Measurements from ENCODE around the gene SYT10.
"Not testable (repeated sequence)": the region's sequence is repeated elsewhere in the genome, so short reads cannot be mapped to it uniquely, and the experiment has no call there.

The SYT10 gene, protein sequence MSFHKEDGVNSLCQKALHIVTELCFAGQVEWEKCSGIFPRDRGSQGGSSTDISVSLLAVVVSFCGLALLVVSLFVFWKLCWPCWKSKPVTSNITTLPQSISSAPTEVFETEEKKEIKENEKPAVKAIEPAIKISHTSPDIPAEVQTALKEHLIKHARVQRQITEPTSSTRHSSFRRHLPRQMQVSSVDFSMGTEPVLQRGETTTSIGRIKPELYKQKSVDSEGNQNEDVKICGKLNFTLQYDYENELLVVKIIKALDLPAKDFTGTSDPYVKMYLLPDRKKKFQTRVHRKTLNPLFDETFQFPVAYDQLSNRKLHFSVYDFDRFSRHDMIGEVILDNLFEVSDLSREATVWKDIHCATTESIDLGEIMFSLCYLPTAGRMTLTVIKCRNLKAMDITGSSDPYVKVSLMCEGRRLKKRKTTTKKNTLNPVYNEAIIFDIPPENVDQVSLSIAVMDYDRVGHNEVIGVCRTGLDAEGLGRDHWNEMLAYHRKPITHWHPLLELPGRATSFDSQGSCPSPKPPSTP
- 0 reads per million in 3 experiments for total RNA-seq

DNA sequence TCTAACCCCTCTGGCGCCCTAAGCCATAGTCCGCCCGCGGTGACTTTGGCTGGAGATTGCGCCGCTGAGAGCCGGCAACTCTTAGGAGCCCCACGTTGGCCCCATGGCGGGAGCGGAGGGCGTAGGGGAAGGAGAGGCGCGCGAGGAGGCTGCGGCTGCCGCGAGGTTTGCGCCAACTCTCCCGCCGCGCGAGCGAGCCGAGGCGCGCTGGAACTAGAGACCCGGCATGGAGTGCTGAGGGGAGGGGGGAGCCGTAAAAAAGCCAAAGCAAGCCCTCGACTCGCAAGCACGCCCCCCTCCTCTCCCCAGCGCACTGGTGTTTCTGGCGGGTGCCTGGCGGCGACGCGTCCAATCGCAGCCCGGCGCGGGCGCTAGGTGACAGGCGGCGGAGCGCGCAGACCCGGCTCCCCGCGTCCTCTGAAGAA, at the start of gene SYT10:
SYT10 (minus strand) TSS at position 233 of the 425 bp plus-strand sequence. CDS start 297 bp downstream, outside the sequence.
- DNase-seq, result no peak

DNA sequence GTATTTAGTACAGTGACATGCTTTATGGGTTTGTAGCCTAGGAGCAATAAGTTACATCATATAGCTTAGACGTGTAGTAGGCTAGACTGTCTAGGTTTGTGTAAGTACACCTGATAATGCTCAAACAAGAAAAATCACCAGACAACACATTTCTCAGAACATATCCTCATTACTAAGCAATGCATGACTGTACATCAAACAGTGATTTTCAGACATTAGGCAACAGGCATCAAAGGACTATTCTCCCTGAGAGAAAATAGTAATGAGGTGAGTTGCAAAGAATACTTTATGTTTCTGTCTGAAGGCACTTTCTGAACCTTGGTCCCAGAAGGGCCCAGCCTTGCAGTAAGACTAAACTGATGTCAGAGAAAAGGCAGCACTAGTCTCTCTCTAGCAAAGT, 48.4 kb upstream of the SYT10 start:
- DNase-seq, result no peak

DNA sequence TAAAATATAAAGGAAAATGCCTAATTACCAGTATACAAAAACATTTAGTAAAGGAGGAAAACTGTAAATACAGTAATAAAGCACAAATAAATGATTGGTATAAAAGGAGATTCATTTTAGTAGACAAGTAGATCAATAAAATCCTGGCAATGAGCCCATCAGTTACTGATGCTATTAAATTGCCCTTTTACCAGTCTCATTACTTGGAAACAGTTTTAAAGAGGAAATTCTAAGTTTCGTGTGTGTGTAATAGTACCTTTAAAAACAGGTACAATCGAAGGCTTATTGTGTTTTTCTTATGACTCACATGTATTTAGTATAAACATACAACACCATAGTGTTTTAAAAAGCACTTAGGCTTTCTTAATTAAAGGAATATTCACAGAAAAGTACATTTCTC, 46.4 kb upstream of the SYT10 start:
- no peak for DNase-seq

DNA sequence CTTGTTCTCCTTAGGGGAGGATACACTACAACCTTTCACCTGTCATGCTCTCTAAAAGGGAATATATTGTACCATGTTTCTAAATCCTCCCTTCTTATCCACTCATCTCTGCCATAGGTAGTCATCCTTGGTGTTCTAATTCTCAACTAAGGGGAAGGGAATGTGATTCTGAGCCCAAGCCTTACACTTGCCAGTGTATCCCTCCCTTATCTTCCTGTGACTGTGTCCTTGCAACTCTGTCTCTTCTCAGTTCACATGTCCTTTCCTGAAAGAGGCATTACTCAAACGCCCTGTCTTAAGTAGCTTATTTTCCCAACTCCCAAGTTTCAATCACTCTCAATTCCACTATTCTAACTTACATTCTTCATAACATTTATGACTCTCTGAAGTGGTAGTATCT, 44.5 kb upstream of the SYT10 start:
- DNase-seq, result no peak

DNA sequence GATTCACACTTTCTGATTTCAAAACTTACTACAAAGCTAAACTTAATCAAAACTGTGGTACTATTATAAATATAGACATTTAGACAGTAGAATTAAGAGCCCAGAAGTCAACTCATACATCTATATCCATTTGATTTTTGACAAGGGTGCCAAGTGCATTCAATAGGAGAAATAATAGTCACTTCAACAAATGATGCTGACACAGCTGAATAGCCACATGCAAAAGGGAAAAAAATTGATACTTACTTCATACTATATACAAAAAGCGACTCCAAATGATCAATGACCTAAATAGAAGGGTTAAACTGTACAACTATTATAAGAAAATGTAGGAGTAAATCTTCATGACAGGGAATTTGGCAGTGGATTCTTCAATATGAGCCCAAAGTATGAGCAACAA, 40.7 kb upstream of the SYT10 start:
- no peak for DNase-seq

DNA sequence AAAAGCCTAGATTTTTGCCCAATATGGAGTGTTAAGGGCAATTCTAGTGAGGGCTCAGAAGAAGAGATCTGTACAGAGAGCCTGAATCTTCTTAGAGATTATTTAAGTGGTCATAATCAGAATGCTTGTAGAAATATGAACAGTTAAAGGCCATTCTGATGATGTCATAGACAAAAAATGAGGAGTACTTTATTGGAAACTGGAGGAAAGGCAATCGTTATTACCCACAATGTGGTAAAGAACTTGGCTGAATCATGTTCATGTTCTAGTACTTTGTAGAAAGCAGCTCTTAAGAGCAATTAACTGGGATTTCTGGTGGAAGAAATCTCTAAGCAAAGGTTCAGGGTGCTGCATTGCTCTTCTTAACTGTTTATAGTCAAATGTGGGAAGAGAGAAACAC, 36.4 kb upstream of the SYT10 start:
- no peak for DNase-seq

DNA sequence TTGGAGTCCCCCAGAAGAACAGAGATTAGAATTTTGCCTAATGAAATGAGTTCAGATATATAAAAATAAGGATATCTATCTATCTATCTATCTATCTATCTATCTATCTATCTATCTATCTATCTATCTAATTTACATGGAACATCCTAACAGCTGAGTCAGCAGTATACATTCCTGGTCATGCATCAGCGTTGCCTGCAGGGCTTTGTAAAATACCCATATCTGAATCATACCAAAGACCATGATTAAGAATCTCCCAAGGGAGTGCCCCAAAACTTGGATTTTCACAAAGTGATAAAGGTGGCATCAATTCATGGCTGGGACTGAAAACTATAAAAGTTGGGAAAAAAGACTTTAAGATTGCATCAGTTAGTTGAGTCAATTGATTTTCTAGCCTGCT, 32.7 kb upstream of the SYT10 start:
- DNase-seq, result no peak

DNA sequence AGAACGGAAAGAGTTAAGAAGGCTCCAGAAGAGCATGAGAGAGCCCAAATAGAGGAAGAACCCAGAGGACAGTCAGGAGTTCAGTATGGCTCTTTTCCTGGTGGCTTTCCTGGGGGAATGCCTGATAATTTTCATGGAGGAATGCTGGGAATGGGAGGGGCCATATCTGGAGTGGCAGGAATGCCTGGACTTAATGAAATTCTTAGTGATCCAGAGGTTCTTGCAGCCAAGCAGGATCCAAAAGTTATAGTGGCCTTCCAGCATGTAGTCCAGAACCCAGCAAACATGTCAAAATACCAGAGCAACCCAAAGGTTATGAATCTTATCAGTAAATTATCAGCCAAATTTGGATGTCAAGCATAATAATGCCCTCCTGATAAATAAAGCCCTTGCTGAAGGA, 15.5 kb upstream of the SYT10 start:
- no peak for DNase-seq

DNA sequence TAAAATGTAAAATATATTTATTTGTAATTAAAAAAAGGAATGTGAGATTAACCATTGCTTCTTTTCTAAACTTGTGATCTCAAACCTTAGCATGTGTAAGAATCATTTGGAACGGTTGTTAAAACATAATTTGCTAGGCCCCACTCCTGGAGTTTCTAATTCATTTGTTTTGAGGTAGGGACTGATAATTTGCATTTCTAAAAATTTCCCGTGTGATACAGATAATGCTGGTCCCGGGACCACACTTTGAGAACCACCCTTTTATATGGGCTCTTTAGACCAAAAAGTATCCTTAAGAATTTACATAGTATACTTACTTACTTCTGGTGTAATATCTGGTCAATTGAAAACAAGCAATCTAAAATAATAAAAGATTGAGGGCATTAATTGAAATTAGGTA, 10.9 kb upstream of the SYT10 start:
- DNase-seq, result no peak

DNA sequence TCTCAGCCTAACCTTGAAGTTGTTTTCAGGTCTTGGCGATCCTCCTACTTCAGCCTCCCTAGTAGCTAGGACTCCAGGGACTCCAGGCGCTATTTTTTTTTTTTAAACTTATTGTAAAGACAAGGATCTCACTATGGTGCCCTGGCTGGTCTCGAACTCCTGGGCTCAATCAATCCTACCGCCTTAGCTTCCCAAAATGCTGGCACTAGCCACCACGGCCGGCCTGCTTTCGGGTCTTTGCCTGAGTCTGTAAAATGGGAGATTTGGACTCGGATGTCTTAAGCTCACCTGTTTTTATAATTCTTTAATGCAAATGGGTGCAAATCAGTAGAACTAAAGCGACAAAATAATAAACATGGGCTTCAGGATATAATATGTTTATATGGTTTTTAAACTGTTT, 858 bp upstream of the SYT10 start:
- no peak for DNase-seq

DNA sequence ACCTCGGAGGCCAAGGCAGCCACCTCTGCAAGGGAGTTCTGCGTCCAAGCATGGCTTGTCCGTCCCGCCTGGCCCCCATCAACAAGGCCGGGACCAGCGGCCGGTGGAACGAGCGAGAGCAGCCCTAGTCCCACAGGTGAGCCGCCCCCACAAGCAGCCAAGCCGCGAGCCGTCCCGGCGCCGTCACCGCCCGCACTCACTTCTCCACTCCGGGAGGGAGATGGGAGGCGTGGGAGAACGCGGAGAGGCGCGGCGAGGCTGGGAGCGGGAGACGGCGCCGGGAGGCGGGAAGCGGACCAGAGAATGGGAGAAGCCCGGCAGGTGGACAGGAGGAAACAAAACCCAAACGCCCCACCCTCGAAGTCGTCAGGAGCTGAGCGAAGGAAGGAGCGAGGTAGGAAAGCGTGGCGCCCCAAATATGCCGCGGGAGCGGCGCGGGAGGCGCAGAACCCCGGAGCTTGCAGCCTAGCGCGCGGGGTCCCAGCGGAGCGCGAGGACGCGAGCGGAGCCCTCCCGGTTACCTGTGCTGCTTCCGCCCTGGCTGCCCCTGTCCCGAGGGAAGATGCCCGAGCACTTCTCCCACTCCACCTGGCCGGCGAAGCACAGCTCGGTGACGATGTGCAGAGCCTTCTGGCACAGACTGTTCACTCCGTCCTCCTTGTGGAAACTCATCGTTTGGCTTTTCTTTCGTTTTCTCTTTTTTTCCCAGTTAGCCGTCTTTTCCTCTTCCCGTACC, 600 bp downstream of the SYT10 start:
- no peak for DNase-seq

DNA sequence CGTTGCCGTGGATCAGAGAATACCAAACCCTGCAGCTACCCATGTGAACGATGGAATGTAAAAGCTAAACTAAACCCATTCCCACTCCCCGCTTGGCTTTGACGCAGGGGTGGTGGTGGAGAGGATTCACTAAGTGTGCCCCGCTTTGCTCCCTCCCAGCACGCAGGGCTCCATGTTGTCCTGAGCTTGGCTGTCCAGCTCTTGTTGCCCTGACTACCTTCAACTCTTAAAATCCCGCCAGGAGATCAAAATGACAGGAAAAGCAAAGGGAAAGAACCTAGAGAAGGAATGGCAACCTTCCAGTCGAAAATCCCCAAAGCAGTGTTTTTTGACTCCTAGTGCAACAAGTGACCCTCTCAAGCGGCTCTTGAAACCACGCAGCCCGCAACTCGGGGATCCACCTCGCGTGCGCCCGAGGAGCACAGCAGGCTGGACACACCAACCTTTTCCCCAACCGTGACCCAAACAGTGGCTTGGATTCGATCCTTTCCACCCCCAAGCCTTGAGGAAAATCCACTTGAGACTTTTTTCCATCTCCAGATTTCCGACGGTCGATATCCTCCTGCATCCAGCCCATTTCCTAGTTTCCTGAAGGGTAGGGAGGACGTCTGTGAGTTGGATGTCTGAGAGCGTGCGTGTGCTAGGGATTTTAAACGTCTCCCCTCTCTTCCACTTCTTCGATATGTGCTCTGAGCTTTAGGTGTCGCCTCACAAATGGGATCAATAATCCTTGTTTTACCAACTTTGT, 1.4 kb downstream of the SYT10 start:
- DNase-seq, result no peak

DNA sequence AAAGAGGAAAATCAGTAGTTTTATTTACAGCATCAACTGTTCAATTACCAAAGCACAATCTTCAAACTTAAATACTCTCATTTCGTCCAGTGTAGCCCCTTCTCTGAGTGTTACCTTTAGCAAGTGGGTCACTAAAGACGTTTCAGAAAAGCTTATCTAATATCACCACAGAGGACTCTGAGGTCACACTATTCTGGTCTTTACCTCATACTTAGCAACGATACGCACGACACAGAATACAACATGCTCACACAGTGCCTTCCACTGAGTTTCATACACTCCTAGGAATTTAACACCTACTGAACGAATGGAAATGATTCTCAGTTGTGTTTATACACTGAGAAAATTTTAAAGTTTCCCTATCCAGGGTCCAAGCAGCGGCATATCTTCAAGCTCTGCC, 2.0 kb downstream of the SYT10 start:
- no peak for DNase-seq

DNA sequence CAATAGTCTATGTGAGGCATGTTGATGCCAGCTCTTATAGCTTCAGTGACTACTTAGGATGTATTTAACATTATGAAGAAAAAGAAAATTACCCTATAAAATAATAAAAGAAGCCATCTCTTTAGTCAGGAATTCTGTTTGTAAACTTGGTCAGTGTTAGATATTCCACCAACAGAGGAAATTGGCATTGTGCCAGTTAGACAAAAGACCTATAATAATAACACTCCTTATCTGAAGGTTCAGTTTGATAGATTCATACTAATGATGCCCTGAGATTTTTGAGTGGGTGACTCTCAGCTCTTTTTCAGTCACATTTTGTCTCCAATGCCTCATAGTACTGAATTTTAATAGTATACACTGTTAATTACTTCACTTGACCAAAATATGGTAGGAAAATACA, 6.6 kb downstream of the SYT10 start:
- DNase-seq, result no peak

DNA sequence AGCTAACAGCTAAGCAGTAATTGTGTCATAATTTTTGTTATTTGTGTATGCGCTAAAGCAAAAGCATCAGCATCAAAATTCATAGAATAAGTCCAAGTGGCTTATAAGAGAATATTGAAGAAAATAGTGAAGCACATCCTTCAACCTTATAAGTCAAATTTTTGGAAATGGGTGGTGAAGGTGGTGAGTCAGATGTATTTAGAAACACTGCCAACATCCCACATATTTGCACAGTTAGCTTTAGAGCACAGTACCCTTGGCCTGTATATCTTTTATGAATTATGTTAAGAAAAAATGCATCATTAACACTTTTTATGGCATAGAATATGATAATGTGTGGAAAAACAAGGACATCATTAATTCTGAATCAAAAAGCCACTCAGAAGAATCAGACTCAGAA, 8.0 kb downstream of the SYT10 start:
- DNase-seq, result no peak

DNA sequence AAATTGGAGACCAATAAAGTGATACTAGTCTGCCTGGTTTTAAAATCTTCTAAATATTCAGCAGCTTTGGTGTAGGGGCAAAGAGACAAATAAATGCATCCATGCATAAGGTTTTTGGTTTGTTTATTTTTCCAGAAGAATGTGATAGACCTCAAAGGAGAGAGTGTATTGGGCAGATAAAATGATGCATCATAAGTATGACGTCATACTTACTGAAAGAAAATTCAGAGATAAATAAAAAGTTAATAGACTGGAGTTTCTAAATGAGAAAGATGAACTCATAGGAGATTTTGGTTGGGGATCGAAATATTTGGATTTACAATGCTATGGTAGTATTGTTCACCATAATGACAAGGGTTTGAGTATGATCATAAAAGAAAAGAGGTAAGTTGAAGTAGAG, 10.2 kb downstream of the SYT10 start:
- no peak for DNase-seq

DNA sequence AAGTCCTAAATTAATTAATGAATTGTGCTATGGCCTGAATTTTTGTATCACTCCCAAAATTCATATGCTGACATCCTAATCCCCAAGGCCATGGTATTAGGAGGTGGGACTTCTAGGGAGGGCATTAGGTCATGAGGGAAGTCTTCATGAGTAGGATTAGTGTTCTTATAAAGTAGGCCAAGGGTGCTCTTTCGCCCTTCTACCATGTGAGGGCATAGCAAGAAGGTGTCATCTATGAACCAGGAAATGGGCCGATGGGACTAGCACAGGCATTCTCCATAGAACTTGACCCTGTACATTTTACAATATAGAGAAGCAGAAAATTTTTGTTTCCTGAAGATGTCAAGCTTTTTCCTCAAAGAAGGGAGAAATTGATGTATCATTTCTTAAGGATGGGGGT, 12.5 kb downstream of the SYT10 start:
- DNase-seq, result no peak

DNA sequence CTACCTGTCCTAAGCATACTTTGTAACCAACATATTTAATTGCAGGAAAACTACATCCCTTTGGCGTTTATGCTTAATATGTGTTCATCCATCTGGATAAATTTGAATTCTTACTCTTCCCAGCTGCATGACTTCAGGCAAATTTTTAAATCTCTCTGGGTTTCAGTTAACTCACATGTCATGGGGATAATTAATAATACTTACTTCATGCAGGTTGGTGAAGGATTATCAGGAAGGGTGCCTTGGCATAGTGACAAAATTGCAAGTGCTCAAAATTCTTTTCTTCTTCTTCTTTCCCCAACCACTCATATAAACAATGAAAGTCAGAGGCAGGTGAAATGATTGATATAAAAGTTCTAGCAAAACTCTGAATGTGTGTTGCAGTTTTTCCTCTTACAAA, 15.9 kb downstream of the SYT10 start:
- DNase-seq, result no peak

DNA sequence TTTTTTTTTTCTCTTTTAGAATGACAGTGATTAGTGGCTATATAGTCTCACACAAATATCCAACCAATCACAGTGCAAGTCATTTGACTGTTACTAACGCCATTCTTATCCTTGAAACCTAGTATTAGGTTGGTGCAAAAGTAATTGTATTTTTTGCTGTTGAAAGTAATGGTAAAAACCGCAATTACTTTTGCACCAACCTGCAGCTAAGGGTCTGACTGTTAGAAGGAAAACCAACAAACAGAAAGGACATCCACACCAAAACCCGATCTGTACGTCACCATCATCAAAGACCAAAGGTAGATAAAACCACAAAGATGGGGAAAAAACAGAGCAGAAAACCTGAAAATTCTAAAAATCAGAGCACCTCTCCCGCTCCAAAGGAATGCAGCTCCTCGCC, 27.2 kb downstream of the SYT10 start:
- DNase-seq, result not testable (repeated sequence)

DNA sequence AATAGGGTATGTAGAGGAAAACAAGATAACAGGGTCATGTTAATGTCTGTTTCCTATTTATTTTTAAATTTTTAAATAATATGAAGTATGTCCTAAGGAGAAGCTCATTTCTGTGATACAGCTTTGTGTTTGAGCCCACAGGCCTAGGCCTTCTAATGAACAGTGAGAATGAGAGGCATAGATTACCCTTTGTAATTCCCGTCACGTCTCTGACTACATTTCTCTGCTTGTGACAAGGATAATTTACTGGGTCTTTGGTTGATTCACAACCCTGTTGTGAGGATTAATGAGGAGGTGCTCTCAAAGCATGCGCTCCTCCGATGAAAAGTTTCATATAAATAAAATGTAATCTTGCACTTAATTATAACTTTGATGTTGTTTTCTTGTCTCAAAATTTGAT, 56.1 kb downstream of the SYT10 start:
- DNase-seq, result no peak

DNA sequence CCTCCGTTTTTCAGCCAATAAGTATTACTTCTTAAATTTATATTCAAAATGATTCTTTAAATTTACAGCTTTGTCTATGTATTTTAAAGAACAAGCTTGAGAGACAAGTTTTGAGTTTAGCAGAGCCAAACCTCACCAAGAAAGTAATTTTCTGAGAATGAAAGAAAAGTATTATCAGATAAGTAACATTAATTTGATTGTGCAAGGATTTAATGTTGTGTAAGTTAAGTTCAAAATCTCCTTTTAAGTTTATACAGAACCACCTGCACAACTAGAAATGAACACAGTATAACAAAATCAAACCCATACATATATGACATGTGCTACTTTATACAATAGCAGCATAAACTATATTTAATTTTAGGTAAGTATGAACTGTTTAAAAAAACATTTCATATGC, 63.5 kb downstream of the SYT10 start:
- DNase-seq, result no peak

DNA sequence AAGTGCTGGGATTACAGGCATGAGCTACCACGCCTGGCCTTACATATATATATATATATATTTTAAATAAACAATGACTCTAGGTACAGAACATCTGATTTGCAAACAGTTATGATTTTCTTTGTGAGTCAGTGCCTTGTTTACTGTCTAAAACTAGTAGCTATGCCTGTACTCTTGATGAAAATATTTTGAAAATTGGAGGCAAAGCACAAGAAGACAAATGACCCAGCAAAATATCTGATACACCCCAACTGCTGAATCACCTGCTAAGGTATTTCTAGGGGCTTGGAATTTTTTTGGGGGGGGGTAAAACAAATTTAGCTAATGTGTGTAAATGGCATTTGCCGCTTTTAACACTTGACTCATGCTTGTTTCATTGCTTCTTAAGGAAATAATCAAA, 69.3 kb downstream of the SYT10 start:
- no peak for DNase-seq

DNA sequence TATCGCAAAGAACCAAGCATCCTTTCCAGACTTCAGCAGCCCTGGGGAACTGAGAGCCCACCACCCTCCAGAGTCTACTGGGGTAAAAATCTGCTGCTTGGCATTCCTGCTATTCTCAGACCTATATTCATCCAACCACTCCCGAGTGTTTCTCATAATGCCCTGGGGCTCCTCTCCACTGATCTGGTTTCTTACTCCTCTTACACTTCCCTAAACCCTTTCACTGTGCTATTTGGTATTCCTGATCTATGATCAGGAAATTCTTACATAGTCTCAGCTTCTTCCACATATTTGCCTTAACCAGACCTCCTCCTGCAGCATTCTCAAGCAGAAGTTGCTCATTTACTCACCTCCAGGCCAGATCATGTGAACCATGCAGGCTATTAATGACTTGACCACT, 82.4 kb downstream of the SYT10 start:
- no peak for DNase-seq
